NT2/D1 (cell line): ENCODE results near the gene TRNT1.

ENCODE experiments used
- DNase-seq: peaks from one replicate; pipeline ENCODE4 v3.0.0-alpha.2; 2011; ENCODE audit warnings: low read depth, low spot score
- H3K27me3 ChIP-seq: 2 replicates; pipeline ENCODE4 v1.6.0; 2011; ENCODE audit warnings: mild to moderate bottlenecking; ENCODE audit not compliant: insufficient read length, insufficient read depth
- H3K36me3 ChIP-seq: 2 replicates; pipeline ENCODE4 v1.6.1; 2011; ENCODE audit warnings: mild to moderate bottlenecking, low read length, mixed read lengths; ENCODE audit not compliant: insufficient read depth, insufficient read length
- H3K4me1 ChIP-seq: 2 replicates; pipeline ENCODE4 v1.5.1; 2011; ENCODE audit not compliant: insufficient read depth, insufficient read length
- H3K4me3 ChIP-seq: 2 replicates; pipeline ENCODE4 v1.5.1; 2011; ENCODE audit warnings: low read depth; ENCODE audit not compliant: insufficient read length
- H3K9ac ChIP-seq: 2 replicates; pipeline ENCODE4 v1.6.0; 2011; ENCODE audit warnings: low read depth; ENCODE audit not compliant: insufficient read length
- H3K9me3 ChIP-seq: 2 replicates; pipeline ENCODE4 v1.5.1; 2011; ENCODE audit warnings: mild to moderate bottlenecking, low read length; ENCODE audit not compliant: insufficient read depth
- SUZ12 ChIP-seq: IDR thresholded peaks from 2 replicates; pipeline ENCODE4 v1.6.1; 2011; ENCODE audit not compliant: insufficient read length, insufficient read depth; ENCODE audit errors: extremely low read depth
- YY1 ChIP-seq: IDR thresholded peaks from 2 replicates; pipeline ENCODE4 v1.6.1; 2011; ENCODE audit not compliant: insufficient read length, insufficient read depth
- ZNF274 ChIP-seq: IDR thresholded peaks from 2 replicates; pipeline ENCODE4 v1.6.1; 2011; ENCODE audit warnings: mild to moderate bottlenecking, low read depth, low read length

Gene TRNT1

DNA sequence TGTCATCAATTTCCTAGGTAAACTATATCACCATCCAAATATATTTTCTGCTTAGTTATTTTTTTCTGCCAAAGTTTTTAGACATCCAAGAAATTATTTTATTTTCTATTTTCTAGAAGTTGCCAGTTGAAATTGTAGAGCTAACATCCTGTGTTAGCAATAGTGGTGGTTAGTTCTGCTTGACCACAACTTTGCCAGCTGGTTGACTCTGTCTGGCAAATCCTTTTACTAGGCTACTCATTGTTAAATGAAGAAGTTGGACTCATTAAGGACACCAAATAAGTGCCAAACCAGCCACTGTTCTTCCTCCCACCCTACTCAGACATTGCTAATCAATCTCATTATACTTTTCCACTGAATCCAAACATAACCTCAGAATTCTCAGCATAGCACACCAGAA lies 68.1 kb downstream of the TRNT1 start:
- H3K9me3 ChIP-seq: no peaks in the 10 kb centered on the region
- no peaks in the 10 kb centered on the region for H3K27me3 ChIP-seq
- no peak for TF ChIP-seq SUZ12
- no peak for TF ChIP-seq YY1
- no peak for TF ChIP-seq ZNF274
- no peaks in the 10 kb centered on the region for H3K4me1 ChIP-seq
- H3K9ac ChIP-seq: no peak overlapping the region
- H3K4me3 ChIP-seq: no peak overlapping the region
- no peaks in the 10 kb centered on the region for H3K36me3 ChIP-seq
- DNase-seq: no peak

GRCh38 chr3:3196148-3196861 lies 69.6 kb downstream of the TRNT1 start:
- Histone ChIP-seq H3K9me3 (no peaks in the 10 kb centered on the region), H3K36me3 (no peaks in the 10 kb centered on the region), H3K4me3 (no peak overlapping the region), H3K9ac (no peak overlapping the region), H3K4me1 (no peaks in the 10 kb centered on the region), H3K27me3 (no peaks in the 10 kb centered on the region)
- peak; percentile 15 for DNase-seq
- TF ChIP-seq SUZ12 (no peak), YY1 (no peak), ZNF274 (no peak)
